IPS DF 6.9 (cell line): ENCODE measurements around the gene BRD3.

Experiments used
- DNase-seq: peaks from one replicate; pipeline ENCODE4 v3.0.0-alpha.2; 2013; ENCODE audit warnings: low read depth, low spot score
- H3K27ac ChIP-seq: one replicate; pipeline ENCODE4 v1.5.1; 2013; ENCODE audit warnings: low read length, control low read depth
- H3K27me3 ChIP-seq: 2 replicates; pipeline ENCODE4 v1.6.1; 2013; ENCODE audit warnings: mild to moderate bottlenecking, low read length; ENCODE audit not compliant: control insufficient read depth, insufficient read depth
- H3K36me3 ChIP-seq: 2 replicates; pipeline ENCODE4 v1.6.1; 2013; ENCODE audit warnings: low read length; ENCODE audit not compliant: control insufficient read depth, insufficient read depth
- H3K4me1 ChIP-seq: 2 replicates; pipeline ENCODE4 v1.6.1; 2013; ENCODE audit warnings: low read length; ENCODE audit not compliant: control insufficient read depth, insufficient read depth
- H3K4me3 ChIP-seq: 2 replicates; pipeline ENCODE4 v1.5.1; 2013; ENCODE audit warnings: mild to moderate bottlenecking, low read length
- H3K9me3 ChIP-seq: 2 replicates; pipeline ENCODE4 v1.6.1; 2013; ENCODE audit warnings: low read length, inconsistent platforms; ENCODE audit not compliant: control insufficient read depth, insufficient read depth
- WGBS: extraction: QIAGEN DNeasy Blood & Tissue Kit; methylation state at CpG from one replicate; pipeline ENCODE4 v1.1.7; 2013; ENCODE audit warnings: mixed read lengths, missing lambda C conversion rate; ENCODE audit not compliant: insufficient read length, insufficient coverage; 5-methylcytosine and 5-hydroxymethylcytosine counted together

Gene BRD3

GRCh38 chr9:134010310-134011173 lies 57.3 kb downstream of the BRD3 start:
- no CpG with 5 or more reads among the region's 20 CpGs for WGBS
- H3K4me1 ChIP-seq, result no peaks in the 10 kb centered on the region
- no peak for DNase-seq
- no peak overlapping the region for H3K4me3 ChIP-seq
- H3K27me3 ChIP-seq, result no peaks in the 10 kb centered on the region
- H3K9me3 ChIP-seq, result peaks cover 8% of the 10 kb centered on the region
- no peaks in the 10 kb centered on the region for H3K36me3 ChIP-seq
- no peak overlapping the region for H3K27ac ChIP-seq

DNA sequence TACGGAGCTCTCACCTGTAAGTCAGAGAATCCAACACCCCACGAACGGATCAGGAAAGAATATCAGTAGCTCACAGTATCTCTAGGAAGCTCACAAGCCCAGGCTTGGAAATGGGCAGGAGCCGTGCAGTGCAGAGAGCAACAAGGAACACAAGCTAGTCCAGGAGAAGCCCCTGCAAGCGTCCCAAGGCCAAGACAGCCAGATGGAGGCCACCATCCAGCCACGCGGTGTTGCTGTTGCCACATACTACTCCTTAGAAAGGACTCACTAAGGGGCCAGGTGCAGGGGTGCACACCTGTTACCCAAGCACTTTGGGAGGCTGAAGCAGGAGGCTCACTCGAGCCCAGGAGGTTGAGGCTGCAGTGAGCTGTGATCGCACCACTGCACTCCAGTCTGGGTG lies 60.3 kb downstream of the BRD3 start:
- WGBS, result no CpG with 5 or more reads among the region's 9 CpGs
- Histone ChIP-seq H3K27ac (no peak overlapping the region), H3K4me3 (no peak overlapping the region), H3K4me1 (no peaks in the 10 kb centered on the region), H3K9me3 (peaks cover 8% of the 10 kb centered on the region), H3K36me3 (no peaks in the 10 kb centered on the region), H3K27me3 (no peaks in the 10 kb centered on the region)
- no peak for DNase-seq

GRCh38 chr9:134007150-134007549 lies 60.7 kb downstream of the BRD3 start:
- WGBS, result no CpG with 5 or more reads among the region's 6 CpGs
- Histone ChIP-seq H3K27ac (no peak overlapping the region), H3K36me3 (no peaks in the 10 kb centered on the region), H3K4me1 (no peaks in the 10 kb centered on the region), H3K27me3 (no peaks in the 10 kb centered on the region), H3K9me3 (peaks cover 8% of the 10 kb centered on the region), H3K4me3 (no peak overlapping the region)
- DNase-seq, result no peak

GRCh38 chr9:134005381-134005780 lies 62.4 kb downstream of the BRD3 start:
- H3K36me3 ChIP-seq, result no peaks in the 10 kb centered on the region
- DNase-seq, result no peak
- H3K9me3 ChIP-seq, result no peaks in the 10 kb centered on the region; the same call in 1 of the 2 replicates
- no peak overlapping the region for H3K4me3 ChIP-seq
- no peaks in the 10 kb centered on the region for H3K4me1 ChIP-seq
- H3K27ac ChIP-seq, result no peak overlapping the region
- WGBS, result no CpG with 5 or more reads among the region's 8 CpGs
- no peaks in the 10 kb centered on the region for H3K27me3 ChIP-seq

GRCh38 chr9:134004881-134005280 lies 62.9 kb downstream of the BRD3 start:
- H3K4me3 ChIP-seq, result no peak overlapping the region
- DNase-seq, result no peak
- no peak overlapping the region for H3K27ac ChIP-seq
- no CpG with 5 or more reads among the region's 14 CpGs for WGBS
- H3K9me3 ChIP-seq, result no peaks in the 10 kb centered on the region
- no peaks in the 10 kb centered on the region for H3K4me1 ChIP-seq
- no peaks in the 10 kb centered on the region for H3K36me3 ChIP-seq
- no peaks in the 10 kb centered on the region for H3K27me3 ChIP-seq

- WGBS, result no CpG with 5 or more reads among the region's 20 CpGs
- DNase-seq, result no peak
- no peaks in the 10 kb centered on the region for H3K36me3 ChIP-seq
- no peak overlapping the region for H3K4me3 ChIP-seq
- no peaks in the 10 kb centered on the region for H3K4me1 ChIP-seq
- no peaks in the 10 kb centered on the region for H3K9me3 ChIP-seq
- H3K27ac ChIP-seq, result no peak overlapping the region
- H3K27me3 ChIP-seq, result no peaks in the 10 kb centered on the region
These were observed 63.5 kb downstream of the BRD3 start for GRCh38 chr9:134004131-134004873.

DNA sequence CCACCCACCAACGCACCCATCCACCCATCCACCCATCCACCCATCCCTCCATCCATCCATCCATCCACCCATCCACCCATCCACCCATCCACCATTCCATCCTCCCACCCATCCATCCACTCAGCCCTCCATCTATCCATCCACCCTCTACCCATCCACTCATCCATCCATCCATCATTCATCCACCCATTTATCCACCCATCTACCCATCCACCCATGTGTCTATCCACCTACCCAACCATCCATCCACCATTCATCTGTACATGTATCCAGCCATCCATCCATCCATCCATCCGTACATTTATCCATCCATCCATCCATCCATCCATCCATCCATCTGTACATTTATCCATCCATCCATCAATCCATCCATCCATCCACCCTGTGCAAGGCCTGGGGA lies 64.6 kb downstream of the BRD3 start:
- Histone ChIP-seq H3K27ac (no peak overlapping the region), H3K9me3 (no peaks in the 10 kb centered on the region), H3K36me3 (no peaks in the 10 kb centered on the region), H3K4me1 (no peaks in the 10 kb centered on the region), H3K27me3 (no peaks in the 10 kb centered on the region), H3K4me3 (no peak overlapping the region)
- WGBS, result no CpG with 5 or more reads among the region's 2 CpGs
- no peak for DNase-seq

GRCh38 chr9:134002796-134003195 lies 65.0 kb downstream of the BRD3 start:
- WGBS, result no CpG with 5 or more reads among the region's 2 CpGs
- H3K4me3 ChIP-seq, result no peak overlapping the region
- H3K27me3 ChIP-seq, result no peaks in the 10 kb centered on the region
- H3K27ac ChIP-seq, result no peak overlapping the region
- H3K9me3 ChIP-seq, result no peaks in the 10 kb centered on the region
- no peaks in the 10 kb centered on the region for H3K36me3 ChIP-seq
- no peaks in the 10 kb centered on the region for H3K4me1 ChIP-seq
- no peak for DNase-seq

DNA sequence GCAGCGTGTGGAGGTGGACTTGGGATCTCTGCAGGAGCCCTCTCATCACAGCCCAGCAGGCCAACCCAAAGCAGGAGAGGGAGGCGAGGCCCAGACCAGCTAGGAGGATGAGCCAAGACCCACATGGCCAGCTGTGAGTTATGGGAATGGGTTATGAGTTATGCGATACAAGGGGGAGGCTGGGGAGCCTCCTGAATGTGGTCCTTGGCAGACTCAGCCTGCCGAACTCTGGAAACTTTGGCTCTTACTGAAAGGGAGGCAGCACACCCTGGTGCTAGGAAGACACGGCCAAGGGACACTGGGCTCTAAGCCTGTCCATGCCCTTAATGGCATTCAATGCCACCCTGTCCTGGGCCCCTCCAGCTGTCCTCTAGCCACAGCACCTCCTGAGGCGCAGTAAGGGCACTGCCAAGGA lies 68.0 kb downstream of the BRD3 start:
- DNase-seq, result no peak

DNA sequence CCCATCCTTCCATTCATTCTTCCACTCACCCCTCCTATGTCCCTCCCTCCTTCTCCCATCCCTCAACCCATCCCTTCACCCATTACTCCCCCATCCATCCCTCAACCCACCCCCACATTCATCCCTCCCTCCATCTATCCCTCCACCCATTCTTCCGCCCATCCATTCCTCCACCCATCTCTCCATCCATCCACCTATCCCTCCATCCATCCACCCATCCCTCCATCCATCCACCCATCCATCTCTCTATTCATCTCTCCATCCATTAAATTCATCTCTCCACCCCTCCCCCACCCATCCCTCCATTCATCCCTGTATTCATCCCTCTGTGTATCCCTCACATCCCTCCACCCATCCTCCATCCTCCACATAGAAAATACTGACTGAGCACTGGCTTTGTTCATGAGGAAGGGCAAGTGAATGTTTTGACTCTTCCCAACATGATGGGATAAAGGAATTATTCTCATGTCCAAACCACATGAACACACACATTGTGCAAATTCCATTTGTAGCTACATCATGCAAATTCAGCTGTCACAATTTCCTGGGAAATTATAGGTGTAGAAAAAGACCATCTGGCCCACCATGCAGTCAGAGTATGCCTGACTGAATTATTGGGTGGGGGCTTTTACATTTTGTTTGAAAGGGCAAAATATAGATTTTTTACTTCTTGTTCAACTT lies 68.8 kb downstream of the BRD3 start:
- no peaks in the 10 kb centered on the region for H3K27me3 ChIP-seq
- H3K4me3 ChIP-seq, result no peak overlapping the region
- no peak overlapping the region for H3K27ac ChIP-seq
- DNase-seq, result no peak
- H3K9me3 ChIP-seq, result no peaks in the 10 kb centered on the region
- WGBS, result 100% methylated on average over 1 of the region's 1 CpG
- H3K36me3 ChIP-seq, result no peaks in the 10 kb centered on the region
- 0 out of 2 replicates have a peak, but pooled peaks cover 1% of the 10 kb centered on the region for H3K4me1 ChIP-seq

More for the DNA sequence above, 68.0 kb downstream of the BRD3 start:
- H3K4me1 ChIP-seq, result no peaks in the 10 kb centered on the region
- no peak overlapping the region for H3K27ac ChIP-seq
- no peaks in the 10 kb centered on the region for H3K36me3 ChIP-seq
- H3K27me3 ChIP-seq, result no peaks in the 10 kb centered on the region
- no peaks in the 10 kb centered on the region for H3K9me3 ChIP-seq
- no CpG with 5 or more reads among the region's 6 CpGs for WGBS
- no peak overlapping the region for H3K4me3 ChIP-seq
